CD4-positive, alpha-beta T cell treated with Interleukin-6 at 100 ng/mL for 8 hours (primary cell): Measurements from ENCODE around the gene RTL10.

Experiments
- DNase-seq: peaks from one replicate; pipeline ENCODE4 v3.0.0-alpha.2; 2020; ENCODE audit warnings: mixed read lengths, low spot score

The RTL10 gene

GRCh38 chr22:19808873-19809478 lies 45.7 kb downstream of the RTL10 start:
- DNase-seq: no peak

DNA sequence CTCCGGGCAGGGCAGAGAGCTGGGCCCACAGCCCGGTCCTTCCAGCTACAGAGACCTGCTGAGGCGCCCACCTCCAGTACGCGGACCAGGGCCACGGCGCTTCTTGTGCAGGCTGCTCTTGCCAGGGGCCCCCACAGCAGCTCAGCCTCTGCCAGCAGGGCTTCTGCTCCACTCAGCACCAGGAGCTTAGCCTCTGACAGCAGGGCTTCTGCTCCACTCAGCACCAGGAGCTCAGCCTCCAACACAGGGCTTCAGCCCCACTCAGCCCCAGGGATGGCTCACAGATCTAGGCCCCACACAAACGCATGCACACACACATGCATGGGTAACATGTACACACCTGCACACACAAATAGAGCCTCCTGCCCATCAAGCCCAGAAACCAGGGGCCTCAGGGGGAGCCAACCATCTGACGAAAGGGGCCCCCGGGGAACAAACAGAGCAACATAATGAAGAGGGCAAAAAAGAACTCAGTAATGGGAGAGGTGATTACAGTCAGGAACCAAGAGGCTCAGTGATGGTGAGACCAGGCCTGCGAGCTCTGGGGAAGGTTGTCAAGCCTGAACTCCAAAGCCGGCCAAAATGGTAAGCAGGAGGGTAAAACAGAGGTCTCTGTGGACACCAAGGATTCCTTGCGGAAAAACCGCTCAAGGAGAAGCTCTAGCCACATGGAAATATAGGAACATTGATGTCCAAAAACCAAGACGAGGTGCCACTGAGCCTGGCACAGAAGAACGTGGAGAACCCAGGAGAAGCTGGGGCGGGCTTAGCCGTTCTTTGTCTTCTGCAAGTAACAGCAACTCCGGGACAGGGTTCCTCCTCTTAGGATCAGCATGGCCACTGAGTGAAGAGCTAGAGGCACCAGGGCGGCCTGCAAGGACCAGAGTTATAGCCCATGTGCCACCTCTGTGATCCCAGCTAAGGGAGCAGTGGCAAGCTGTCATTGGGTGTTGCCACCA lies 46.5 kb downstream of the RTL10 start:
- no peak for DNase-seq

DNA sequence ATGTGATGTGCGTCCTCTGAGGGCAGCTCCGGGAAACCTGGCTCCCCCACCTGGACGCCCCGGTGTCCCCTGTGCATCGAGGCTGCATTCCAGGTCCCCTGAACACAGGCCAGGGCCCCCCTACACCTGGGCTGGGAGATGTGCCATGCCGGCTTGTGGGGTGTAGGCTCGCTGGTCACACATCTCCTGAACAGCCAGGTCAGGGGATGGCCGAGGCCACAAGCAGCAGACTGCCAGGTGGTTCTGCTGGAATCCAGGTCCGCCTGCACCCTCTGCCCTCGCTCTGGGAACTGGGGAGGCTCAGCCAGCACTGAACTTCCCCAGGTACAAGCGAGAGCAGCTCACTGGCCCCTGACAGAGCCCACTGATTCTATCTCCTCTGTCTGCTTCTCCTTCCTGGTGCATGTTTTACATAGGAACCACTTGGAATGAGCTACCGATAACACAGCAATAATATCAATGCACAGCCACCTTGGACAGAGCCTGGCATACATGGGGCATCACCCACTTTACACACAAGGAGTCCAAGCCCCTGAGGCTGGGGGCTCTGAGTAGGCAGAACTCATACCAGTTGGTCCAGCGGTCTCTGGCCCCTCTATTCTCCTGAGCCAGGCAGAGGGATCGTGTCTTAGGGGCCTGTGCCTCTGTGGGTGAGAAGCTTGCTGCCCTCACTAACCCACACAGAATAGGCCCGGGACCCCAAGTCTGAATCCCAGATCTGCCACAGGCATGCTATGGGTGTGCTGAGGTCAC lies 47.3 kb downstream of the RTL10 start:
- DNase-seq: no peak

- DNase-seq: no peak
These were observed 48.2 kb downstream of the RTL10 start for GRCh38 chr22:19806213-19807160.

DNA sequence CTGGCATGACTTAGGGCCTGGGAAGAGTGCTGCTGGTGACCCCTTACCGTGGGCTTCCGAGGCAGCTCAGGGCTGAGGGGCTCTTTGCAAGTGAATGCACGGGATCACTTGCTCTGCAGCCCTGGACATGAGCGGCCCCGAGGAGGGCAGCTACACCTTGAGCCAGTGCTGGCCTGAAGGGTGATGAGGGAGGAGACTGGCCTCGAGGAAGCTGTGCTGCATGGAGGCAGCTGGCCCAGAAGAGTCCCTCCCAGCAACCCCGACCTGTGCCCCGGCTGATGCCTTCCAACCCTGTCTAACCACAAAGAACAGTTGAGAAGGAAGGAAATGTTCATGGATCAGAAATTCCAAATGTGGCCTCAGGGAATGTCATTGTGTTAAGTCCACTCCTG lies 48.9 kb downstream of the RTL10 start:
- DNase-seq: no peak
